Activated naive CD4-positive, alpha-beta T cell treated with anti-CD3 and anti-CD28 coated beads, Interleukin-2, amount 50 U/mL, for 24 hours (primary cell): ENCODE data around the gene COX6A2.

Experiments
- H3K27ac Mint-ChIP-seq: one replicate; pipeline ENCODE4 v1.8.0; 2021; ENCODE audit warnings: mild to moderate bottlenecking, mixed read lengths
- H3K27me3 Mint-ChIP-seq: one replicate; pipeline ENCODE4 v1.8.0; 2021; ENCODE audit warnings: mixed read lengths
- H3K36me3 Mint-ChIP-seq: one replicate; pipeline ENCODE4 v1.8.0; 2021; ENCODE audit warnings: mixed read lengths
- H3K4me1 Mint-ChIP-seq: one replicate; pipeline ENCODE4 v1.8.0; 2021; ENCODE audit warnings: mixed read lengths
- H3K4me3 Mint-ChIP-seq: one replicate; pipeline ENCODE4 v1.8.0; 2021; ENCODE audit warnings: mild to moderate bottlenecking, mixed read lengths
- H3K9me3 Mint-ChIP-seq: one replicate; pipeline ENCODE4 v1.8.0; 2021; ENCODE audit warnings: mixed read lengths

Gene COX6A2

GRCh38 chr16:31467151-31467773 is 39.1 kb upstream of the COX6A2 start:
- Mint-ChIP-seq H3K27me3 (peaks cover 6% of the 10 kb centered on the region), H3K4me3 (no peak overlapping the region), H3K36me3 (peaks cover 9% of the 10 kb centered on the region), H3K27ac (no peak overlapping the region), H3K9me3 (no peaks in the 10 kb centered on the region), H3K4me1 (peaks cover 13% of the 10 kb centered on the region)

DNA sequence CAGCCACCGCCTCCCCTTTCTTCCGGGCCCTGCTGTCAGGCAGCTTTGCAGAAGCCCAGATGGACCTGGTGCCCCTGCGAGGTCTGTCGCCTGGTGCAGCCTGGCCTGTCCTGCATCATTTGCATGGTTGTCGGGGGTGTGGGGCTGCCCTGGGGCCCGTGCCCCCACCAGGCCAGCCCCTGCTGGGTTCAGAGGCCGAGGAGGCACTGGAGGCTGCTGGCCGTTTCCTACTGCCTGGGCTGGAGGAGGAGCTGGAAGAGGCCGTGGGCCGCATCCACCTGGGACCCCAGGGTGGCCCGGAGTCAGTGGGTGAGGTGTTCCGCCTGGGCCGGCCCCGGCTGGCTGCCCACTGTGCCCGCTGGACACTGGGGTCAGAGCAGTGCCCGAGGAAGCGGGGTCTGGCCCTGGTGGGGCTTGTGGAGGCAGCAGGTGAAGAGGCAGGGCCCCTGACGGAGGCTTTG is 38.3 kb upstream of the COX6A2 start:
- Mint-ChIP-seq H3K27me3 (peaks cover 4% of the 10 kb centered on the region), H3K27ac (no peak overlapping the region), H3K4me1 (peaks cover 12% of the 10 kb centered on the region), H3K36me3 (peaks cover 9% of the 10 kb centered on the region), H3K4me3 (no peak overlapping the region), H3K9me3 (no peaks in the 10 kb centered on the region)

- H3K4me3 Mint-ChIP-seq: no peak overlapping the region
- H3K27me3 Mint-ChIP-seq: no peaks in the 10 kb centered on the region
- H3K36me3 Mint-ChIP-seq: peaks cover 9% of the 10 kb centered on the region
- H3K9me3 Mint-ChIP-seq: no peaks in the 10 kb centered on the region
- H3K27ac Mint-ChIP-seq: no peak overlapping the region
- H3K4me1 Mint-ChIP-seq: peaks cover 16% of the 10 kb centered on the region
Measured at GRCh38 chr16:31465788-31466370, 37.7 kb upstream of the COX6A2 start.

DNA sequence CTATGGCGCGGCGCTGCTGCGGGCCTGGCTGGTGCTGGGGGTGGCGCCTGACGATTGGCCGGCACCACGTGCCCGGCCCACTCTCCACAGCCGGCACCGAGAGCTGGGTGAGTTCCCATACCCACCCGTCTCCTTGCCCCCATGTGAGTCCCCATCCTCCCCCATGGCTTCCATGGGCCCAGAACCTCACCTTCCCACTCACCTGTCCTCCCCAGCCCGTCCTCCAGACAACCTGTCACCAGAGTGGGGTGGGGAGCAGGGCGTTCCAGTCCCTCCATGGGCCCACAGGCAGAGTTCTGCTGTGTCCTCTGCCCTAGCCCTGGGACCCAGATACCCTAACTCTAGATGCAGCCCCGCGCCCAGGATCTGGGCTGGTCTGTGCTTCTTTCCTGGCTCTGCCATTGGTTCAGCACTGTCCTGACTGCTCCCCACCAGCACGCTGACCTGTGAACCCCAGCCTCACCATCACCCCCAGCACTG is 36.7 kb upstream of the COX6A2 start:
- no peaks in the 10 kb centered on the region for H3K9me3 Mint-ChIP-seq
- peaks cover 24% of the 10 kb centered on the region for H3K4me1 Mint-ChIP-seq
- H3K36me3 Mint-ChIP-seq: peaks cover 9% of the 10 kb centered on the region
- no peaks in the 10 kb centered on the region for H3K27me3 Mint-ChIP-seq
- H3K4me3 Mint-ChIP-seq: no peak overlapping the region
- H3K27ac Mint-ChIP-seq: no peak overlapping the region

GRCh38 chr16:31464348-31464769 is 36.2 kb upstream of the COX6A2 start:
- H3K36me3 Mint-ChIP-seq: peaks cover 9% of the 10 kb centered on the region
- no peak overlapping the region for H3K4me3 Mint-ChIP-seq
- H3K27me3 Mint-ChIP-seq: no peaks in the 10 kb centered on the region
- H3K9me3 Mint-ChIP-seq: no peaks in the 10 kb centered on the region
- H3K27ac Mint-ChIP-seq: no peak overlapping the region
- H3K4me1 Mint-ChIP-seq: peaks cover 25% of the 10 kb centered on the region

DNA sequence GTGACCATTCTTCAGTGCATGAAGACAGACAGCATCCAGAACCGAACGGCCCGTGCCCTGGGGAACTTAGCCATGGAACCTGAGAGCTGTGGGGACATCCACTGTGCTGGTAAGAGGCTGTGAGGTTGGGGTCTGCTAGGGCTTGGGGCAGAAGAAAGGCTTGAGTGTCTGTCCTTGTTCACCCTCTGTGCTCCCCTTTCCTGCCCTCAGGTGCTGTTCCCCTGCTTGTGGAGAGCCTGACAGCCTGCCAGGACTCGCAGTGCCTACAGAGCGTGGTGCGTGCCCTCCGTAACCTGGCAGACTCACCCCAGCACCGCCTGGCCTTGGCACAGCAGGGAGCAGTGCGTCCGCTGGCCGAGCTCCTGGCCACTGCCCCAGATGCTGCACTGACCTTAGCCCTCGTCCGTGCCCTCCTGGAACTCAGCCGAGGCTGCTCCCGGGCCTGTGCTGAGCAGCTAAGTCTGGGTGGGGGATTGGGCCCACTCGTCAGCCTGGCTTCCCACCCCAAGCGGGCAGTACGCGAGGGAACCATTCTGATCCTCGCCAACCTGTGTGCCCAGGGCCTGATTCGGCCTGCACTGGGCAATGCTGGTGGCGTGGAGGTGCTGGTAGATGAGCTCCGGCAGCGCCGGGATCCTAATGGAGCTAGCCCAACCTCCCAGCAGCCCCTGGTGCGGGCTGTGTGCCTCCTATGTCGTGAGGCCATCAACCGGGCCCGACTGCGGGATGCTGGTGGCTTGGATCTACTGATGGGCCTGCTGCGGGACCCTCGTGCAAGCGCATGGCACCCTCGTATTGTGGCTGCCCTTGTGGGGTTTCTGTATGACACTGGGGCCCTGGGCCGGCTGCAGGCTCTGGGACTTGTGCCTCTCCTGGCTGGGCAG is 34.0 kb upstream of the COX6A2 start:
- Mint-ChIP-seq H3K9me3 (no peaks in the 10 kb centered on the region), H3K36me3 (peaks cover 12% of the 10 kb centered on the region), H3K27ac (no peak overlapping the region), H3K4me1 (peaks cover 25% of the 10 kb centered on the region), H3K27me3 (no peaks in the 10 kb centered on the region), H3K4me3 (no peak overlapping the region)

- Mint-ChIP-seq H3K4me3 (no peak overlapping the region), H3K4me1 (peaks cover 26% of the 10 kb centered on the region), H3K36me3 (peaks cover 7% of the 10 kb centered on the region), H3K27me3 (no peaks in the 10 kb centered on the region), H3K9me3 (no peaks in the 10 kb centered on the region), H3K27ac (peak overlapping the region; percentile 0)
Measured at GRCh38 chr16:31461201-31461920, 33.2 kb upstream of the COX6A2 start.

GRCh38 chr16:31460582-31461002 is 32.4 kb upstream of the COX6A2 start:
- Mint-ChIP-seq H3K4me3 (peak overlapping the region; percentile 94), H3K36me3 (peaks cover 7% of the 10 kb centered on the region), H3K4me1 (peaks cover 32% of the 10 kb centered on the region), H3K27me3 (no peaks in the 10 kb centered on the region), H3K27ac (no peak overlapping the region), H3K9me3 (no peaks in the 10 kb centered on the region)

- H3K36me3 Mint-ChIP-seq: peaks cover 6% of the 10 kb centered on the region
- peak overlapping the region; percentile 98 for H3K27ac Mint-ChIP-seq
- no peaks in the 10 kb centered on the region for H3K9me3 Mint-ChIP-seq
- H3K4me3 Mint-ChIP-seq: peak overlapping the region; percentile 94
- H3K4me1 Mint-ChIP-seq: peaks cover 38% of the 10 kb centered on the region
- no peaks in the 10 kb centered on the region for H3K27me3 Mint-ChIP-seq
Measured at GRCh38 chr16:31459687-31460581, 31.8 kb upstream of the COX6A2 start.

GRCh38 chr16:31458844-31459686 is 30.9 kb upstream of the COX6A2 start, which contains the start of gene ARMC5:
Gene ARMC5 (plus strand): TSS chr16:31459501. CDS start chr16:31459525, 24 bp downstream.
- Mint-ChIP-seq H3K27ac (peak within 1 kb of the TSS; percentile 98), H3K4me3 (peak within 1 kb of the TSS; percentile 94), H3K27me3 (no peaks in the 10 kb centered on the region), H3K4me1 (peaks cover 40% of the 10 kb centered on the region), H3K36me3 (peaks cover 4% of the 10 kb centered on the region), H3K9me3 (no peaks in the 10 kb centered on the region)

GRCh38 chr16:31458073-31458843 is 30.1 kb upstream of the COX6A2 start:
- Mint-ChIP-seq H3K4me3 (peak overlapping the region; percentile 94), H3K4me1 (peaks cover 44% of the 10 kb centered on the region), H3K36me3 (peaks cover 4% of the 10 kb centered on the region), H3K9me3 (no peaks in the 10 kb centered on the region), H3K27ac (peak overlapping the region; percentile 92), H3K27me3 (no peaks in the 10 kb centered on the region)

GRCh38 chr16:31456988-31457360 is 28.8 kb upstream of the COX6A2 start:
- peaks cover 3% of the 10 kb centered on the region for H3K36me3 Mint-ChIP-seq
- peaks cover 44% of the 10 kb centered on the region for H3K4me1 Mint-ChIP-seq
- H3K27ac Mint-ChIP-seq: peak overlapping the region; percentile 46
- H3K27me3 Mint-ChIP-seq: no peaks in the 10 kb centered on the region
- H3K9me3 Mint-ChIP-seq: no peaks in the 10 kb centered on the region
- H3K4me3 Mint-ChIP-seq: peak overlapping the region; percentile 94

GRCh38 chr16:31455601-31456314 is 27.6 kb upstream of the COX6A2 start:
- H3K27me3 Mint-ChIP-seq: no peaks in the 10 kb centered on the region
- H3K36me3 Mint-ChIP-seq: peaks cover 3% of the 10 kb centered on the region
- peak overlapping the region; percentile 74 for H3K27ac Mint-ChIP-seq
- peaks cover 49% of the 10 kb centered on the region for H3K4me1 Mint-ChIP-seq
- peak overlapping the region; percentile 40 for H3K4me3 Mint-ChIP-seq
- H3K9me3 Mint-ChIP-seq: no peaks in the 10 kb centered on the region
